HepG2 (cell line): Measurements from ENCODE around the gene APOA1. TPM values are rescaled to one million over a fixed set of nuclear protein-coding genes. Genes with fewer than 3 reads are reported as not detected.

Experiments used
- BRCA1 ChIP-seq: sonication (generic); formaldehyde crosslinking; IDR thresholded peaks from 2 replicates; pipeline ENCODE4 v1.4.0; 2020; ENCODE audit warnings: missing genetic modification reagents
- CBX5 ChIP-seq: sonication (generic); formaldehyde crosslinking; IDR thresholded peaks from 2 replicates; pipeline ENCODE4 v1.4.0; 2020; ENCODE audit warnings: missing genetic modification reagents, borderline replicate concordance
- CREB1 ChIP-seq, 2 experiments: fragments of 450-650 bp in 1 of 2; IDR thresholded peaks; 2 replicates each; pipeline ENCODE4 v1.6.1; 2016 to 2017; ENCODE audit warnings: control low read depth in 1 of 2, mild to moderate bottlenecking in 1 of 2, missing compliant biosample characterization in 1 of 2, missing genetic modification characterization in 1 of 2
- FOXA3 ChIP-seq: IDR thresholded peaks from 2 replicates; pipeline ENCODE4 v1.6.1; 2016; ENCODE audit warnings: missing genetic modification reagents, missing compliant biosample characterization
- HDAC6 ChIP-seq: fragments of 200-600 bp; sonication (generic); IDR thresholded peaks from 2 replicates; pipeline ENCODE4 v1.7.0; 2017; ENCODE audit warnings: mild to moderate bottlenecking, antibody characterized with exemption, low read length, low read depth
- HIVEP1 ChIP-seq: sonication (generic); formaldehyde crosslinking; IDR thresholded peaks from 2 replicates; pipeline ENCODE4 v1.4.0; 2020; ENCODE audit warnings: mild to moderate bottlenecking, missing genetic modification reagents
- HOXA3 ChIP-seq: sonication (generic); formaldehyde crosslinking; IDR thresholded peaks from 2 replicates; pipeline ENCODE4 v1.5.0; 2020; ENCODE audit warnings: missing genetic modification reagents
- KLF16 ChIP-seq, 2 experiments: sonication (generic) in 1 of 2; formaldehyde crosslinking in 1 of 2; IDR thresholded peaks; 2 replicates each; pipeline versions ENCODE4 v1.6.1 to v1.8.0; 2016 to 2023; ENCODE audit warnings: missing genetic modification reagents in 2 of 2, missing compliant biosample characterization in 1 of 2
- LCORL ChIP-seq, 2 experiments: fragments of 450-650 bp in 1 of 2; sonication (generic) in 1 of 2; formaldehyde crosslinking in 1 of 2; IDR thresholded peaks; 2 replicates each; pipeline versions ENCODE4 v1.5.0 to v1.6.1; 2017 to 2020; ENCODE audit warnings: antibody characterized with exemption in 1 of 2, missing genetic modification reagents in 1 of 2
- MED13 ChIP-seq: sonication (generic); formaldehyde crosslinking; IDR thresholded peaks from 2 replicates; pipeline ENCODE4 v1.5.0; 2020; ENCODE audit warnings: missing genetic modification reagents
- SAP130 ChIP-seq: IDR thresholded peaks from 2 replicates; pipeline ENCODE4 v1.6.1; 2016; ENCODE audit warnings: low read depth
- SMARCE1 ChIP-seq: fragments of 450-650 bp; IDR thresholded peaks from 2 replicates; pipeline ENCODE4 v1.6.1; 2017; ENCODE audit warnings: borderline replicate concordance
- SOX13 ChIP-seq, 3 experiments: fragments of 450-650 bp in 1 of 3; sonication (generic) in 1 of 3; formaldehyde crosslinking in 1 of 3; IDR thresholded peaks in 2 of 3; conservative IDR thresholded peaks in 1 of 3; 2 replicates each; pipeline versions ENCODE4 v1.5.0 to v1.6.1; 2016 to 2020; ENCODE audit warnings: antibody characterized with exemption in 1 of 3, mild to moderate bottlenecking in 1 of 3, missing compliant biosample characterization in 1 of 3, missing genetic modification reagents in 1 of 3, moderate library complexity in 1 of 3
- SSRP1 ChIP-seq: IDR thresholded peaks from 2 replicates; pipeline ENCODE4 v1.6.1; 2016; ENCODE audit warnings: control low read depth
- ZNF354B ChIP-seq: sonication (generic); formaldehyde crosslinking; IDR thresholded peaks from 2 replicates; pipeline ENCODE4 v1.8.0; 2022; ENCODE audit warnings: mild to moderate bottlenecking, missing genetic modification reagents
- ZNF432 ChIP-seq: sonication (generic); formaldehyde crosslinking; IDR thresholded peaks from 2 replicates; pipeline ENCODE4 v1.5.0; 2020; ENCODE audit warnings: missing genetic modification reagents, mild to moderate bottlenecking, borderline replicate concordance
- ZNF501 ChIP-seq: sonication (generic); formaldehyde crosslinking; IDR thresholded peaks from 2 replicates; pipeline ENCODE4 v1.5.1; 2020; ENCODE audit warnings: mild to moderate bottlenecking, moderate library complexity, missing genetic modification reagents
- ZNF891 ChIP-seq: sonication (generic); formaldehyde crosslinking; IDR thresholded peaks from 2 replicates; pipeline ENCODE4 v1.5.0; 2020; ENCODE audit warnings: mild to moderate bottlenecking, missing genetic modification reagents
- polyA plus RNA-seq, 8 experiments: library from polyadenylated mRNA; depleted of rRNA in 3 of 8; stranded (reverse) in 7 of 8; unstranded in 1 of 8; fragments of >200 nt; fragmentation: Illumina TruSeq in 4 of 8; extraction: Trizol in 4 of 8; gene quantifications; 2 replicates each; pipeline versions ENCODE4 v1.2.1 to v1.2.3, GENCODE V29; 2011 to 2016; ENCODE audit warnings: low read depth in 4 of 8, missing spikeins in 1 of 8, mixed read lengths in 1 of 8; ENCODE audit not compliant: insufficient read depth in 1 of 8
- total RNA-seq, 5 experiments: library from RNA; depleted of rRNA; stranded (reverse); fragments of >200 nt; fragmentation: Illumina TruSeq; extraction: Trizol; gene quantifications; 2 replicates each; pipeline ENCODE4 v1.2.3, GENCODE V29; 2016; ENCODE audit warnings: low read depth in 1 of 5
- TF ChIP-seq, protein P1 (sequence below): IDR thresholded peaks from 2 replicates; pipeline ENCODE4 v1.6.1; 2018; ENCODE audit warnings: missing genetic modification reagents, mild to moderate bottlenecking, missing compliant biosample characterization
- TF ChIP-seq, protein P2 (sequence below), 2 experiments: fragments of 450-650 bp in 1 of 2; sonication (generic) in 1 of 2; formaldehyde crosslinking in 1 of 2; IDR thresholded peaks; 2 replicates each; pipeline versions ENCODE4 v1.6.1 to v1.8.0; 2016 to 2022; ENCODE audit warnings: antibody characterized with exemption in 1 of 2, mild to moderate bottlenecking in 1 of 2, missing genetic modification reagents in 1 of 2

Gene APOA1
- total and polyA plus RNA-seq, 2 of the 13 experiments (the other 11 are each of a cell fraction or from before 2014, with no cell fraction given), result 1,973 to 5,485 TPM

DNA sequence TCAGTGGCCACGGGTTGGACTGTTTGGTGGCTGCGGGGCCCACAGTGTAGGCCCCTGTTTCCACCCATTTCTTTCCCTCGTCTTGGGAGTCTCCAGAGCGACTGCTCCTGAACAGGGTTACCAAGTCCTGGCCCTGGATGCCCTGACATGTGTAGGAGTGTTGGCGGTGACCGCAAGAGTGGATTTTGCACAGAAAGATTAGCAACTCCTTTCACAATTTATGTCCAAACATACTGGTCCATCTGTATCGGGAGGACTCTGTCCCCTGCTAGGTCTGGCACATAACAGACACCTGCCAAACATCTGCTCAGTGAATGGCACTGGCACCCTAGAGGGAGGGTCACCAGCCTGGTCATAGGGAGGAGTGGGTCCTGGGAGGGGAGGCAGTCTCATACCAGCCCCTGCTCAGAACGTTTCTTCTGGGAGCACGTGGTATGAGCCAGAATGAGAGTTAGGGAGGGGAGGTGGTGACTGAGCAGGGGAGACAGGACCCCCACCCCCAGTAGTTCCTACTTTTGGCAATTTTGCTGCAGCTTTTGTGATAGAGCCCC, 3.4 kb upstream of the APOA1 start (continued):
- TF ChIP-seq HDAC6 (no peak), ZNF354B (CRISPR knock-in tag) (no peak), SOX13 (IDR thresholded peaks at IDR 0.05) (no peak), SOX13 (CRISPR knock-in tag; conservative IDR thresholded peaks at IDR 0.05 in 1 of 2, IDR thresholded peaks at IDR 0.05 in 1 of 2) (peak in 1 of 2 experiments; percentile 56; a peak in 2 of 4 replicates), HIVEP1 (CRISPR knock-in tag) (0 out of 2 replicates have a peak, but pooled peaks have one; percentile 43), FOXA3 (CRISPR knock-in tag) (0 out of 2 replicates have a peak, but pooled peaks have one; percentile 33), MED13 (no peak), ZNF432 (CRISPR knock-in tag) (no peak), SMARCE1 (no peak), CREB1 (IDR thresholded peaks at IDR 0.05) (no peak), CREB1 (CRISPR knock-in tag; IDR thresholded peaks at IDR 0.05) (no peak), HOXA3 (peak; percentile 42; the same call in 1 of the 2 replicates), ZNF891 (CRISPR knock-in tag) (peak; percentile 65; the same call in 1 of the 2 replicates), KLF16 (CRISPR knock-in tag; IDR thresholded peaks at IDR 0.05) (peak in 1 of 2 experiments; percentile 37; a peak in 1 of 4 replicates), ZNF501 (peak; percentile 61; the same call in 1 of the 2 replicates), CBX5 (CRISPR knock-in tag) (peak; percentile 51; the same call in 1 of the 2 replicates), SSRP1 (CRISPR knock-in tag) (no peak), SAP130 (peak; percentile 55), BRCA1 (CRISPR knock-in tag) (no peak), LCORL (IDR thresholded peaks at IDR 0.05) (no peak), LCORL (CRISPR knock-in tag; IDR thresholded peaks at IDR 0.05) (no peak)
- TF ChIP-seq, protein P1, sequence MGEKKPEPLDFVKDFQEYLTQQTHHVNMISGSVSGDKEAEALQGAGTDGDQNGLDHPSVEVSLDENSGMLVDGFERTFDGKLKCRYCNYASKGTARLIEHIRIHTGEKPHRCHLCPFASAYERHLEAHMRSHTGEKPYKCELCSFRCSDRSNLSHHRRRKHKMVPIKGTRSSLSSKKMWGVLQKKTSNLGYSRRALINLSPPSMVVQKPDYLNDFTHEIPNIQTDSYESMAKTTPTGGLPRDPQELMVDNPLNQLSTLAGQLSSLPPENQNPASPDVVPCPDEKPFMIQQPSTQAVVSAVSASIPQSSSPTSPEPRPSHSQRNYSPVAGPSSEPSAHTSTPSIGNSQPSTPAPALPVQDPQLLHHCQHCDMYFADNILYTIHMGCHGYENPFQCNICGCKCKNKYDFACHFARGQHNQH (CRISPR knock-in tag), result no peak
- TF ChIP-seq, protein P2, sequence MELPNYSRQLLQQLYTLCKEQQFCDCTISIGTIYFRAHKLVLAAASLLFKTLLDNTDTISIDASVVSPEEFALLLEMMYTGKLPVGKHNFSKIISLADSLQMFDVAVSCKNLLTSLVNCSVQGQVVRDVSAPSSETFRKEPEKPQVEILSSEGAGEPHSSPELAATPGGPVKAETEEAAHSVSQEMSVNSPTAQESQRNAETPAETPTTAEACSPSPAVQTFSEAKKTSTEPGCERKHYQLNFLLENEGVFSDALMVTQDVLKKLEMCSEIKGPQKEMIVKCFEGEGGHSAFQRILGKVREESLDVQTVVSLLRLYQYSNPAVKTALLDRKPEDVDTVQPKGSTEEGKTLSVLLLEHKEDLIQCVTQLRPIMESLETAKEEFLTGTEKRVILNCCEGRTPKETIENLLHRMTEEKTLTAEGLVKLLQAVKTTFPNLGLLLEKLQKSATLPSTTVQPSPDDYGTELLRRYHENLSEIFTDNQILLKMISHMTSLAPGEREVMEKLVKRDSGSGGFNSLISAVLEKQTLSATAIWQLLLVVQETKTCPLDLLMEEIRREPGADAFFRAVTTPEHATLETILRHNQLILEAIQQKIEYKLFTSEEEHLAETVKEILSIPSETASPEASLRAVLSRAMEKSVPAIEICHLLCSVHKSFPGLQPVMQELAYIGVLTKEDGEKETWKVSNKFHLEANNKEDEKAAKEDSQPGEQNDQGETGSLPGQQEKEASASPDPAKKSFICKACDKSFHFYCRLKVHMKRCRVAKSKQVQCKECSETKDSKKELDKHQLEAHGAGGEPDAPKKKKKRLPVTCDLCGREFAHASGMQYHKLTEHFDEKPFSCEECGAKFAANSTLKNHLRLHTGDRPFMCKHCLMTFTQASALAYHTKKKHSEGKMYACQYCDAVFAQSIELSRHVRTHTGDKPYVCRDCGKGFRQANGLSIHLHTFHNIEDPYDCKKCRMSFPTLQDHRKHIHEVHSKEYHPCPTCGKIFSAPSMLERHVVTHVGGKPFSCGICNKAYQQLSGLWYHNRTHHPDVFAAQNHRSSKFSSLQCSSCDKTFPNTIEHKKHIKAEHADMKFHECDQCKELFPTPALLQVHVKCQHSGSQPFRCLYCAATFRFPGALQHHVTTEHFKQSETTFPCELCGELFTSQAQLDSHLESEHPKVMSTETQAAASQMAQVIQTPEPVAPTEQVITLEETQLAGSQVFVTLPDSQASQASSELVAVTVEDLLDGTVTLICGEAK (IDR thresholded peaks at IDR 0.05), result no peak
- TF ChIP-seq, protein P2 (CRISPR knock-in tag; IDR thresholded peaks at IDR 0.05), result no peak
